GM23338 (cell line): Measurements from ENCODE around the gene SETD1A. TPM values are rescaled to one million over a fixed set of nuclear protein-coding genes. Genes with fewer than 3 reads are reported as not detected.
A peak's percentile ranks its signal among the peaks of the same experiment; 100 is the strongest.

Source experiments
- ATAC-seq: fragments of 200-7000 bp; cut with Tn5 transposase; 3 replicates; pipeline ENCODE4 v1.9.1; 2020
- DNase-seq: peaks from one replicate; pipeline ENCODE4 v3.0.0-alpha.2; 2015; ENCODE audit warnings: low spot score
- H2AFZ ChIP-seq: fragments of 200-600 bp; sonication (generic); 2 replicates; pipeline ENCODE4 v1.8.0; 2016; ENCODE audit warnings: antibody characterized with exemption, mild to moderate bottlenecking, moderate library complexity
- H3F3A ChIP-seq: fragments of 200-600 bp; sonication (generic); replicated peaks from 2 replicates; pipeline ENCODE4 v1.8.0; 2017; ENCODE audit warnings: antibody characterized with exemption, mixed run types, low read depth
- H3K27ac ChIP-seq: fragments of 200-600 bp; sonication (generic); 2 replicates; pipeline ENCODE4 v1.6.1; 2016; ENCODE audit warnings: low read depth
- H3K27me3 ChIP-seq: fragments of 200-600 bp; sonication (generic); 2 replicates; pipeline ENCODE4 v1.8.0; 2016; ENCODE audit warnings: mild to moderate bottlenecking, mixed run types, moderate library complexity; ENCODE audit not compliant: insufficient read depth
- H3K36me3 ChIP-seq: fragments of 200-600 bp; sonication (generic); 2 replicates; pipeline ENCODE4 v1.8.0; 2016; ENCODE audit warnings: mild to moderate bottlenecking; ENCODE audit not compliant: insufficient read depth
- H3K4me1 ChIP-seq: fragments of 200-600 bp; sonication (generic); 2 replicates; pipeline ENCODE4 v1.8.0; 2016; ENCODE audit warnings: mild to moderate bottlenecking, moderate library complexity; ENCODE audit not compliant: insufficient read depth
- H3K4me2 ChIP-seq: fragments of 200-600 bp; sonication (generic); 2 replicates; pipeline ENCODE4 v1.7.1; 2017; ENCODE audit warnings: mixed run types
- H3K4me3 ChIP-seq: fragments of 200-600 bp; sonication (generic); 2 replicates; pipeline ENCODE4 v1.6.1; 2016; ENCODE audit warnings: mixed run types
- H3K79me2 ChIP-seq: fragments of 200-600 bp; sonication (generic); replicated peaks from 2 replicates; pipeline ENCODE4 v1.8.0; 2017; ENCODE audit warnings: mild to moderate bottlenecking; ENCODE audit not compliant: insufficient read depth
- H3K9me2 ChIP-seq: fragments of 200-600 bp; sonication (generic); 2 replicates; pipeline ENCODE4 v1.8.0; 2017; ENCODE audit not compliant: insufficient read depth
- H4K20me1 ChIP-seq: fragments of 200-600 bp; sonication (generic); replicated peaks from 2 replicates; pipeline ENCODE4 v1.8.0; 2017; ENCODE audit warnings: mild to moderate bottlenecking; ENCODE audit not compliant: insufficient read depth
- H3K27ac Mint-ChIP-seq: 2 replicates; pipeline ENCODE4 v1.8.0; 2020; ENCODE audit warnings: inconsistent platforms, mild to moderate bottlenecking, moderate library complexity, mixed read lengths
- H3K27me3 Mint-ChIP-seq: 3 replicates; pipeline ENCODE4 v1.8.0; 2022; ENCODE audit warnings: low read depth, mild to moderate bottlenecking, moderate library complexity, mixed read lengths, inconsistent platforms; ENCODE audit not compliant: insufficient read depth, poor library complexity
- H3K36me3 Mint-ChIP-seq: 3 replicates; pipeline ENCODE4 v1.8.0; 2021; ENCODE audit warnings: low read depth, mild to moderate bottlenecking, inconsistent platforms, moderate library complexity, mixed read lengths
- H3K4me1 Mint-ChIP-seq: 3 replicates; pipeline ENCODE4 v1.8.0; 2020; ENCODE audit warnings: mild to moderate bottlenecking, inconsistent platforms, mixed read lengths
- H3K4me3 Mint-ChIP-seq: 3 replicates; pipeline ENCODE4 v1.8.0; 2021; ENCODE audit warnings: moderate library complexity, mild to moderate bottlenecking, inconsistent platforms, mixed read lengths
- H3K9me3 Mint-ChIP-seq: 3 replicates; pipeline ENCODE4 v1.8.0; 2020; ENCODE audit warnings: moderate library complexity, mild to moderate bottlenecking, inconsistent platforms, mixed read lengths
- CTCF ChIP-seq, 2 experiments: fragments of 200-600 bp in 1 of 2; sonication (generic) in 1 of 2; conservative IDR thresholded peaks; 2 replicates each; pipeline versions ENCODE4 v1.5.1 to v1.6.1; 2016 to 2017; ENCODE audit warnings: antibody characterized with exemption in 2 of 2, low read depth in 2 of 2, mild to moderate bottlenecking in 2 of 2, moderate library complexity in 1 of 2
- ETS1 ChIP-seq: IDR thresholded peaks from 2 replicates; pipeline ENCODE4 v1.6.1; 2016; ENCODE audit warnings: antibody characterized with exemption
- EZH2 ChIP-seq: fragments of 200-600 bp; sonication (generic); IDR thresholded peaks from one replicate; pipeline ENCODE4 v1.8.0; 2017; ENCODE audit warnings: antibody characterized with exemption, mild to moderate bottlenecking, low read depth; ENCODE audit not compliant: unreplicated experiment
- NANOG ChIP-seq: IDR thresholded peaks from 2 replicates; pipeline ENCODE4 v1.6.1; 2016; ENCODE audit warnings: antibody characterized with exemption, borderline replicate concordance
- STAT1 ChIP-seq: IDR thresholded peaks from one replicate; pipeline ENCODE4 v1.6.1; 2016; ENCODE audit warnings: antibody characterized with exemption; ENCODE audit not compliant: unreplicated experiment
- ZNF114 ChIP-seq: fragments of 250-450 bp; sonication (Bioruptor Pico); IDR thresholded peaks from 2 replicates; pipeline ENCODE4 v1.5.0; 2020; ENCODE audit warnings: mild to moderate bottlenecking, moderate library complexity
- polyA plus RNA-seq: library from polyadenylated mRNA; unstranded; fragments of >200 nt; fragmentation: Nextera tagmentation; extraction: Ambion mirVana; gene quantifications from 2 replicates; pipeline ENCODE4 v1.2.1, GENCODE V29; 2016
- total RNA-seq: library from RNA; depleted of rRNA; stranded (reverse); fragments of >200 nt; shearing (Covaris generic); gene quantifications from 2 replicates; pipeline ENCODE4 v1.2.3, GENCODE V29; 2014

SETD1A gene
- total and polyA plus RNA-seq, 2 experiments from 2014 or later: 10.8 to 21.9 TPM

GRCh38 chr16:30982548-30983288, 25.2 kb downstream of the SETD1A start:
- peaks cover 6% of the 10 kb centered on the region; the same call in 2 of the 3 replicates for H3K4me1 Mint-ChIP-seq
- H3K27ac Mint-ChIP-seq: no peak overlapping the region
- Histone ChIP-seq H3K4me1 (no peaks in the 10 kb centered on the region), H2AFZ (no peak overlapping the region), H3K36me3 (peaks cover 4% of the 10 kb centered on the region; the same call in 1 of the 2 replicates), H3K9me2 (no peaks in the 10 kb centered on the region), H3K27ac (no peak overlapping the region), H3K4me3 (no peak overlapping the region), H3K4me2 (no peak overlapping the region), H4K20me1 (peaks cover 10% of the 10 kb centered on the region; the same call in 1 of the 2 replicates), H3F3A (peaks cover 9% of the 10 kb centered on the region), H3K27me3 (no peaks in the 10 kb centered on the region), H3K79me2 (no peaks in the 10 kb centered on the region)
- peaks cover 10% of the 10 kb centered on the region for H3K27me3 Mint-ChIP-seq
- H3K4me3 Mint-ChIP-seq: no peak overlapping the region; the same call in 2 of the 3 replicates
- no peak for DNase-seq
- no peak for TF ChIP-seq ETS1
- no peak for TF ChIP-seq STAT1
- TF ChIP-seq CTCF (conservative IDR thresholded peaks at IDR 0.05; ENCODE audit: low read depth in 2 of 2): no peak
- TF ChIP-seq ZNF114: no peak
- TF ChIP-seq EZH2: no peak
- no peak for TF ChIP-seq NANOG
- H3K9me3 Mint-ChIP-seq: peaks cover 2% of the 10 kb centered on the region; the same call in 1 of the 3 replicates
- ATAC-seq: no peak
- H3K36me3 Mint-ChIP-seq: peaks cover 39% of the 10 kb centered on the region

GRCh38 chr16:30983289-30983889, 25.8 kb downstream of the SETD1A start:
- H3K4me1 Mint-ChIP-seq: peaks cover 6% of the 10 kb centered on the region; the same call in 2 of the 3 replicates
- peaks cover 4% of the 10 kb centered on the region; the same call in 1 of the 2 replicates for H3K36me3 ChIP-seq
- peaks cover 9% of the 10 kb centered on the region for H3K27me3 Mint-ChIP-seq
- peaks cover 3% of the 10 kb centered on the region; the same call in 1 of the 2 replicates for H4K20me1 ChIP-seq
- H3K79me2 ChIP-seq: no peaks in the 10 kb centered on the region
- peaks cover 9% of the 10 kb centered on the region for H3F3A ChIP-seq
- peaks cover 2% of the 10 kb centered on the region; the same call in 1 of the 3 replicates for H3K9me3 Mint-ChIP-seq
- no peak for ATAC-seq
- H3K4me3 Mint-ChIP-seq: no peak overlapping the region
- no peaks in the 10 kb centered on the region for H3K27me3 ChIP-seq
- no peaks in the 10 kb centered on the region for H3K4me1 ChIP-seq
- H3K27ac ChIP-seq: 0 out of 2 replicates have a peak overlapping the region, but pooled peaks have one; percentile 39
- no peak for TF ChIP-seq CTCF (conservative IDR thresholded peaks at IDR 0.05; ENCODE audit: low read depth in 2 of 2)
- H3K4me2 ChIP-seq: no peak overlapping the region
- DNase-seq: no peak
- H3K36me3 Mint-ChIP-seq: peaks cover 39% of the 10 kb centered on the region
- no peak overlapping the region for H3K4me3 ChIP-seq
- no peak overlapping the region for H3K27ac Mint-ChIP-seq
- no peak overlapping the region for H2AFZ ChIP-seq
- H3K9me2 ChIP-seq: no peaks in the 10 kb centered on the region
